HEK293T (cell line): Measurements from ENCODE around the gene KCND3.

Experiments
- CTCF ChIA-PET: fragments of 350-600 bp; formaldehyde crosslinking; extraction: SDS; loops from one replicate; lab custom pipeline; 2021; ENCODE audit warnings: antibody characterized with exemption, inconsistent platforms; lab: Yijun Ruan, JAX
- POLR2A ChIA-PET: fragments of 350-600 bp; formaldehyde crosslinking; extraction: SDS; loops from one replicate; lab custom pipeline; 2020; ENCODE audit warnings: antibody characterized with exemption, inconsistent platforms; lab: Yijun Ruan, JAX
- DNase-seq: peaks from one replicate; pipeline ENCODE4 v3.0.0; 2012; ENCODE audit warnings: mixed read lengths; ENCODE audit errors: extremely low spot score
- ARNT ChIP-seq: fragments of 450-650 bp; IDR thresholded peaks from 2 replicates; pipeline ENCODE4 v1.6.1; 2017; ENCODE audit warnings: mild to moderate bottlenecking
- BHLHE40 ChIP-seq: fragments of 450-650 bp; IDR thresholded peaks from 2 replicates; pipeline ENCODE4 v1.6.1; 2016; ENCODE audit warnings: mild to moderate bottlenecking, moderate library complexity, borderline replicate concordance
- CTBP1 ChIP-seq: fragments of 450-650 bp; IDR thresholded peaks from 2 replicates; pipeline ENCODE4 v1.6.1; 2016; ENCODE audit warnings: borderline replicate concordance
- ELF4 ChIP-seq: fragments of 450-650 bp; IDR thresholded peaks from 2 replicates; pipeline ENCODE4 v1.6.1; 2017; ENCODE audit warnings: antibody characterized with exemption
- FOXA1 ChIP-seq: fragments of 450-650 bp; IDR thresholded peaks from 2 replicates; pipeline ENCODE4 v1.6.1; 2016; ENCODE audit warnings: mild to moderate bottlenecking
- FOXK2 ChIP-seq: fragments of 450-650 bp; IDR thresholded peaks from 2 replicates; pipeline ENCODE4 v1.6.1; 2016; ENCODE audit warnings: mild to moderate bottlenecking
- FOXM1 ChIP-seq: fragments of 450-650 bp; IDR thresholded peaks from 2 replicates; pipeline ENCODE4 v1.6.1; 2017; ENCODE audit warnings: mild to moderate bottlenecking, borderline replicate concordance
- HDGF ChIP-seq: fragments of 450-650 bp; IDR thresholded peaks from 2 replicates; pipeline ENCODE4 v1.6.1; 2017; ENCODE audit warnings: antibody characterized with exemption, borderline replicate concordance
- L3MBTL2 ChIP-seq: fragments of 450-650 bp; conservative IDR thresholded peaks from 2 replicates; pipeline ENCODE4 v1.6.1; 2016; ENCODE audit warnings: mild to moderate bottlenecking
- LEF1 ChIP-seq: fragments of 450-650 bp; IDR thresholded peaks from 2 replicates; pipeline ENCODE4 v1.6.1; 2017; ENCODE audit warnings: mild to moderate bottlenecking, borderline replicate concordance
- NFRKB ChIP-seq: fragments of 450-650 bp; IDR thresholded peaks from 2 replicates; pipeline ENCODE4 v1.6.1; 2016; ENCODE audit warnings: mild to moderate bottlenecking, moderate library complexity
- PKNOX1 ChIP-seq: fragments of 450-650 bp; IDR thresholded peaks from 2 replicates; pipeline ENCODE4 v1.6.1; 2016
- SP1 ChIP-seq: fragments of 450-650 bp; IDR thresholded peaks from 2 replicates; pipeline ENCODE4 v1.6.1; 2017
- SUZ12 ChIP-seq: fragments of 450-650 bp; IDR thresholded peaks from 2 replicates; pipeline ENCODE4 v1.6.1; 2016; ENCODE audit warnings: mild to moderate bottlenecking
- TARDBP ChIP-seq: fragments of 450-650 bp; IDR thresholded peaks from 2 replicates; pipeline ENCODE4 v1.6.1; 2016
- ZNF384 ChIP-seq: fragments of 450-650 bp; IDR thresholded peaks from 2 replicates; pipeline ENCODE4 v1.6.1; 2016

Gene KCND3

GRCh38 chr1:111784273-111784901, 205.1 kb downstream of the KCND3 start:
- TF ChIP-seq ZNF384 (no peak), FOXK2 (no peak), SP1 (no peak), HDGF (no peak), BHLHE40 (no peak), ARNT (no peak), ELF4 (no peak), TARDBP (no peak), LEF1 (no peak)
- DNase-seq = no peak
- POLR2A ChIA-PET = no interaction called here
- CTCF ChIA-PET = no interaction called here

GRCh38 chr1:111779546-111779945, 209.9 kb downstream of the KCND3 start:
- TF ChIP-seq FOXA1 (no peak), ELF4 (no peak), NFRKB (no peak), ZNF384 (no peak), TARDBP (no peak), BHLHE40 (no peak)
- CTCF ChIA-PET = interaction anchor here (0.7 kb wide), 1 partner anchor 10 kb away, joined by 4 read pairs; no protein-coding TSS in a partner anchor
- POLR2A ChIA-PET = no interaction called here
- DNase-seq = no peak

- CTCF ChIA-PET = no interaction called here
Measured at GRCh38 chr1:111778541-111779051, 210.9 kb downstream of the KCND3 start.

GRCh38 chr1:111778066-111778465, 211.4 kb downstream of the KCND3 start:
- DNase-seq = no peak
- POLR2A ChIA-PET = no interaction called here
- CTCF ChIA-PET = no interaction called here
- no peak for TF ChIP-seq TARDBP
- TF ChIP-seq ELF4 = no peak
- TF ChIP-seq L3MBTL2 = no peak
- no peak for TF ChIP-seq BHLHE40
- TF ChIP-seq FOXA1 = no peak
- TF ChIP-seq FOXM1 = no peak
- no peak for TF ChIP-seq NFRKB
- no peak for TF ChIP-seq CTBP1
- TF ChIP-seq SP1 = no peak
- no peak for TF ChIP-seq SUZ12
- no peak for TF ChIP-seq ARNT
- TF ChIP-seq PKNOX1 = no peak
- TF ChIP-seq LEF1 = no peak
- TF ChIP-seq HDGF = no peak
- no peak for TF ChIP-seq ZNF384
- TF ChIP-seq FOXK2 = no peak

More at GRCh38 chr1:111778541-111779051, 210.9 kb downstream of the KCND3 start:
- TF ChIP-seq FOXA1 (no peak), ELF4 (no peak), ARNT (no peak), HDGF (no peak), TARDBP (no peak), LEF1 (no peak), CTBP1 (no peak), NFRKB (no peak), FOXM1 (no peak), BHLHE40 (no peak), PKNOX1 (no peak), L3MBTL2 (no peak)
- DNase-seq = no peak
- POLR2A ChIA-PET = no interaction called here

- TF ChIP-seq BHLHE40 (no peak), ARNT (no peak), PKNOX1 (no peak), NFRKB (no peak), L3MBTL2 (no peak), TARDBP (no peak), LEF1 (no peak), ELF4 (no peak), SUZ12 (no peak), CTBP1 (no peak), FOXA1 (no peak), HDGF (no peak), FOXM1 (no peak), ZNF384 (no peak), FOXK2 (no peak), SP1 (no peak)
- CTCF ChIA-PET = no interaction called here
- POLR2A ChIA-PET = no interaction called here
- DNase-seq = no peak
Measured at GRCh38 chr1:111777301-111777700, 212.2 kb downstream of the KCND3 start.

GRCh38 chr1:111776861-111777260, 212.6 kb downstream of the KCND3 start:
- ChIA-PET CTCF (no interaction called here), POLR2A (no interaction called here)
- TF ChIP-seq SUZ12 (no peak), SP1 (no peak), HDGF (no peak), ELF4 (no peak), FOXA1 (no peak), ARNT (no peak), FOXK2 (no peak), LEF1 (no peak), PKNOX1 (no peak), CTBP1 (no peak), L3MBTL2 (no peak), ZNF384 (no peak), TARDBP (no peak), BHLHE40 (no peak), NFRKB (no peak), FOXM1 (no peak)
- no peak for DNase-seq
